GM12864 (cell line): ENCODE measurements around the gene PCSK2.

Source experiments
- DNase-seq: peaks from one replicate; pipeline ENCODE4 v3.0.0-alpha.2; 2011; ENCODE audit warnings: low read depth
- H3K4me3 ChIP-seq: 2 replicates; pipeline ENCODE4 v1.5.1; 2011; ENCODE audit warnings: mild to moderate bottlenecking, low read depth, low read length, control low read depth
- TF ChIP-seq, protein P1 (sequence below): IDR thresholded peaks from 2 replicates; pipeline ENCODE4 v1.5.1; 2011; ENCODE audit warnings: low read depth, mild to moderate bottlenecking, moderate library complexity, low read length, control low read depth, inconsistent platforms; ENCODE audit errors: missing control alignments

Gene PCSK2

DNA sequence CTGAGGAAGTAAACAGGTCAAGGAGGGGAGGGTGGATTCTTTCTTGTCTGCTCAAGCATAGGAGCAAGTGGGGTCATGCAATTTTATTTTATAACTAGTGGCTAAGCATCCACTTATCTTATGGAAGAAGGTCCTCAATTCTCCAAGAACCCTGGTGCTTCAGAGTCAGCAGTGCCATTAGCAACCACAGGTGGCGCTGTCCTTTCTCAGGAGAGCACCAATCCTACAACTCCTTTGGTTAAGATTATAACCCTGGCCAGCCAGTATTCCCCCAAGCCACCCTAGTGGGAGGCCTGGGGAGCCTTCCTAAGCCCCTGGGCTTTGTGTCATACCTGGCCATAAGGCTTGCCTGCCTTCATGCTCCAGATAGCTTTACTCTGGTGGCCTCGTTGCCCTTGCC lies 60.7 kb downstream of the PCSK2 start:
- TF ChIP-seq, protein P1, sequence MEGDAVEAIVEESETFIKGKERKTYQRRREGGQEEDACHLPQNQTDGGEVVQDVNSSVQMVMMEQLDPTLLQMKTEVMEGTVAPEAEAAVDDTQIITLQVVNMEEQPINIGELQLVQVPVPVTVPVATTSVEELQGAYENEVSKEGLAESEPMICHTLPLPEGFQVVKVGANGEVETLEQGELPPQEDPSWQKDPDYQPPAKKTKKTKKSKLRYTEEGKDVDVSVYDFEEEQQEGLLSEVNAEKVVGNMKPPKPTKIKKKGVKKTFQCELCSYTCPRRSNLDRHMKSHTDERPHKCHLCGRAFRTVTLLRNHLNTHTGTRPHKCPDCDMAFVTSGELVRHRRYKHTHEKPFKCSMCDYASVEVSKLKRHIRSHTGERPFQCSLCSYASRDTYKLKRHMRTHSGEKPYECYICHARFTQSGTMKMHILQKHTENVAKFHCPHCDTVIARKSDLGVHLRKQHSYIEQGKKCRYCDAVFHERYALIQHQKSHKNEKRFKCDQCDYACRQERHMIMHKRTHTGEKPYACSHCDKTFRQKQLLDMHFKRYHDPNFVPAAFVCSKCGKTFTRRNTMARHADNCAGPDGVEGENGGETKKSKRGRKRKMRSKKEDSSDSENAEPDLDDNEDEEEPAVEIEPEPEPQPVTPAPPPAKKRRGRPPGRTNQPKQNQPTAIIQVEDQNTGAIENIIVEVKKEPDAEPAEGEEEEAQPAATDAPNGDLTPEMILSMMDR, result peak; percentile 55
- DNase-seq, result no peak
- no peak overlapping the region for H3K4me3 ChIP-seq

DNA sequence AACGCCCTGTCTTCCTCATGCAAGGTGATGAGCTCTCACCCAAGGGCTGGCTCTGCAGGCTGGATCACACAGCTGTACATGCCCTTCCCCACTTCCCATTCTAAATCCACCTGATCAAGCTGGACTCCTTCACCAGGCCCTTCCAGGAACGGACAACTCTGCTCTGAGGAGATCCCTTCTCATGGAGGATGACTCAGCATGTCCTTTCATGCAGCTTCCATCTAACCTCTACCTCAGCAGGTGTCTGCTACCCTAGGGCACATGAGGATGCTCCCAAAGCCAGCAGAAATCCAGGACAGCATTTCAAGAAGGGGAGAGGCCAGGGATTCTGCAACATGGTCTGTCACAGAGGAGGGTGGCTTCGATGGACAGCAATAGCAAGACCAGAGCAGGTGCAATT lies 61.2 kb downstream of the PCSK2 start:
- TF ChIP-seq, protein P1, result no peak
- DNase-seq, result no peak
- no peak overlapping the region for H3K4me3 ChIP-seq

DNA sequence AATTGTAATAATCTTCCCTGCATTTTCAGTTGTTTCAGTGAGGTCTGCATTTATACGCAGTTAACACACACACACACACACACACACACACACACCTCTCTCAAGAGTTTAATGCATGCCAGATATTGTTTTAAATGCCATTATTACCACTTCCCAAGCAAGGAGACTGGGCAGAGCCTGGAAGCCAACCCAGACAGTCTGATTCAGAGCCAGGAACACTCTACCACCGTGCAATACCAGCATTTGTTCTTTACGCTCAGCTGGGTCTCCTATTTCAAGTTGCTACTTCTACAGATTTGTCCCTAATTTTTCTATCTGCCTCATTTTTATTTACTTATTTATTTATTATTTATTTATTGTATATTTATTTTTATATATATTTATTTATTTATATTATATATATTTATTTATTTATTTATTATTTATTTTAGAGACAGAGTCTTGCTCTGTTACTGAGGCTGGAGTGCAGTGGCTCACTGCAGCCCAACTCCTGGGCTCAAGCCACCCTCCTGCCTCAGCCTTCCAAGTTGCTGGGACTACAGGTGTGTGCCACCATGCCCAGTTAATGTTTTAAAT lies 68.4 kb downstream of the PCSK2 start:
- no peak for DNase-seq
- H3K4me3 ChIP-seq, result no peak overlapping the region
- TF ChIP-seq, protein P1, result no peak

DNA sequence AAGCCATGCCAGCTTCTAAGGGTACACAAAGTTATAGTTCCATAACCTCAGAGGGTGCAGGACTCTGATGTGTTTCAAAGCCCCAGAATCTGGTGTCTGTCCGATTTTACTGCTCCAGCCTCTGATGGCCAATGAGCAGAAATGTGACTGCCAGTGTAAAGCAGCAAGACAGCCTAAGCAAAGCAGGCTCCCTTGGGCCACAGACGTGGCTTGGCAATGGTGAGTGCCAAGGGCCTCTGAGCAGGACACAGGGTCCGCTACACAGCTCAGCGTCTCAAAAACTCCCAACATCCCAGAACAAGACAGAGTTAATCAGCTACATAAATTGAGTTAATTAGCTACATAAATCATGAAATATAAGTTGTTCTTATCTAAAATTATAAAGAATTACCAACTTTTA lies 69.2 kb downstream of the PCSK2 start:
- no peak for DNase-seq
- no peak overlapping the region for H3K4me3 ChIP-seq
- TF ChIP-seq, protein P1, result no peak

DNA sequence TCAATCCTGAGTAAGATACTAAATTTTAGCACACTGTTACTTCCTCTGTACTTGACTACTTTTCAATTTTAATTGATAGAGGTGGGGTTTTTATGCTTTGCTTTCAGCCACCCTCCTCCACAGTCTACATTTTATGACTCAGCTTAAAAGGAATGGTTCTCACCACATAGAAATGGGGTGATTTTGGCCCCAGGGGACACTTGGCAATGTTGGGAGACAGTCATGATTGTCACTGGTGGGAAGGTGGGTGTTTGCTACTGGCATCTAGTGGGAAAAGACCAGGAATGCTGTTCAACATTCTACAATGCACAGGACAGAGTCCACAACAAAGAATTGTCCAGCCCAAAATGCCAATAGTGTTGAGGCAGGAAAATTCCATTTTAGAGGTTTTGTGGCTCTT lies 71.3 kb downstream of the PCSK2 start:
- TF ChIP-seq, protein P1, result no peak
- no peak overlapping the region for H3K4me3 ChIP-seq
- no peak for DNase-seq

DNA sequence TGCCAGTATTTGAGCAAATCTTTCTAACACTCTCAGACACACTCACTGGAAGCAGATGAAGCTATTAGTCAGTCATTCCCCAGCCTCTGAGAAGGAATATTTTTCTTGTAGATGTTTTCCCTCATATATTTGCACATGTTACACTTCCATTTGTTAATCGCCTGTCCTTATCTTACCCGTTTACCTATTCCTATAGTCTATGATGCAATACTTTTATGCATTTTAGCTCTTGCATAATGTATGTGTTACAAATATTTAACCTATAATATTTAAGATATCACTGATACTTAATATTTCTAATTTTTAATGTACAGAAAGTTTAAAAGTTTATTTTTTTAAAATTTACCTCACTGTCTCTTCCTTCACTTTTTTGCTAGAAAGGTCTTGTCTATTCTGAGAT lies 71.9 kb downstream of the PCSK2 start:
- TF ChIP-seq, protein P1, result no peak
- H3K4me3 ChIP-seq, result no peak overlapping the region
- DNase-seq, result no peak

DNA sequence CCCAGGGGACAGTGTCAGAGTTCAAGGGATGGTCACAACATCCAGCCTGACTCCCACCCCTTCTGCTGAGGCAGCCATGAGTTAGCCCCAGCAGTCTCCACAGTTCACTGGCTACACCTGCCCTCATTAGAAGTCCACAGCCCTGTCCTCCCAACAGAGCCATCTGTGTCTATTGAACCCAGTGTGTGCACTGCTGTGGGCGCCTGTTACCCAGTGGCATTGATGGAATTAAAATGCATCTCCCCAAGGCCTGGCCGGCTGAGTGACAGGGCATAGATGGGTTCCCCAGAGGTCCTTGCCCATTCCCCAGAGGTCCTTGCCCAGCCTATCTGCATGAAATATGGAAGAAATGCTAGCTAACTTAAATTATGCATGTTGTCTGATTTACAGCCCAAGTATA lies 73.3 kb downstream of the PCSK2 start:
- TF ChIP-seq, protein P1, result no peak
- no peak for DNase-seq
- H3K4me3 ChIP-seq, result no peak overlapping the region
